IPS-NIHi7 (cell line): ENCODE data around the gene RPL3.
A peak's percentile ranks its signal among the peaks of the same experiment; 100 is the strongest.

Source experiments
- DNase-seq: peaks from one replicate; pipeline ENCODE4 v3.0.0; 2012; ENCODE audit warnings: mixed read lengths; ENCODE audit errors: extremely low spot score

RPL3 gene

DNA sequence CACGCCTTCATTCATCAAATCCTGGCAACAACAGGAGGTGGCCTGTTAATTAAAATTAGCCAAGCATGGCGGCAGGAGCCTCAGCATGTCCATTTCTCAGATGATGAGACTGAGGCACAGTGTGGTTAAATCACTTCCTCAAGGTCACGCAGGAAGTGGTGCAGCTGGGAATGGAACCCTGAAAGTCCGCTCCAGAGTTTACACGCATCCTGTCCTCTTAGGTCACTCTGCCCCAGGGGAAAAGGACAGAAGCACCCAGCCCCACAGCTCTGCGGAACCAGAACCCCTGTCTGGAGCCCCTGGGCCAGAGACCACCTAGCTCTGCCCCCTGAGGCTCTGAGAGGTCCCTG lies 19.6 kb downstream of the RPL3 start:
- DNase-seq: no peak

DNA sequence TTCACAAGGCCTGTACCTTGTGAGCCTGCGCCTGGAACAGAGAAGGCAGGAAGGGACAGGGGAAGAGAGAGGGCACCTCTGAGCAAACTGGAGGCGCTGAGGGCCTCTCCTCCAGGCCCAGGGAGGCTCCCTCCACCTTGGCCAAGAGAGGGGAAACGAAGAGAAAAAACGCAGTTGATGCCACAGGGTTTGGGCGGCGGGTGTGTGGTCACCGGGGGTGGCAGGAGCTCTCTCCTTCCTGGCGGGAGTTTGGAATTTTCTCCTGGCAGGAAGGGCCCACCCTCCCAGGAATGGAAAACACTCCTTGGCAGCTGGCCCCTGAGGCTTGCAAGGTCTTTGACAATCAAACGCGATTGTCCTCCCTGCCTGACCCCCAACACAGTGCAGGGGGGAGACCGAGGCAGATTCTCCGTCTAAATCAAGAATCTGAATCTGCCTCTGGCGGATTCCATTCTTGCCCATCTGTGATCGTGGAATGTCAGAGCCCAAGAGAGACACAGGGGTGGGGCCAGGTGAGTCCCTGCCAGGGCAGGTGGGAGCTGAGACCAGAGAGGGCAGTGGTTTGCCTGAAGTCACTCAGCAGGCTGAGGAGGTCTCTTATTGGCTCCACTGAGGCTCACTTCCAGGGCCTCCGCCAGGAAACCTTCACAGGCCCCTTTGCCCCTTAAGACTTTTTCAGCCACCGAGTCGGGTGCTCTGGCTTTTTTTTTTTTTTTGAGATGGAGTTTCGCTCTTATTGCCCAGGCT lies 21.0 kb downstream of the RPL3 start:
- no peak for DNase-seq

GRCh38 chr22:39297490-39298240 lies 21.8 kb downstream of the RPL3 start:
- no peak for DNase-seq

DNA sequence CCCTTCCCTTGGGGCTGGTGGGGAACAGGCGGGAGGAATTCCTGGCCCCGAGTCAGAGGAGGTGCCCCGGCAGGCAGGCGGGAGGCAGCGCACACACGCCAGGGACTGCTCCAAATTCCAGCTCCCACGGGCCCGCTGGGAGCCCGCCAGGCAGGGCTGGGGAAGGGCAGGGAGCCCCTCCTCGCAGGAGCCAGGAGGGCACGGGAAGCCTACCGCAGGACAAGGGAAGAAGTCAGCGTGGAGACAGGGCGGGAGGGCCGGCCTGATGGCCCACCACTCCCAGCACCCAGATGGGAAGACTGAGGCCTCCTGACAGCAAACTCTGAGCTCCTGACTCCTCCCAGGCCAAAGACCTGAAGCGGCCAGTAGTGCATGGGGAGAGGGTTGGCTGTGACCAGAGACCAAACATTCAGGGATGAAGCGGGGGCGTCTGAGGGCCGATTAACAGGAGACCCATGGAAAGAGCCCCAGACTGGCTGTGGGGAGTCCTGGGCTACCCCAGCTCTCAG lies 22.4 kb downstream of the RPL3 start:
- DNase-seq: no peak

GRCh38 chr22:39296535-39296934 lies 22.9 kb downstream of the RPL3 start:
- DNase-seq: no peak

DNA sequence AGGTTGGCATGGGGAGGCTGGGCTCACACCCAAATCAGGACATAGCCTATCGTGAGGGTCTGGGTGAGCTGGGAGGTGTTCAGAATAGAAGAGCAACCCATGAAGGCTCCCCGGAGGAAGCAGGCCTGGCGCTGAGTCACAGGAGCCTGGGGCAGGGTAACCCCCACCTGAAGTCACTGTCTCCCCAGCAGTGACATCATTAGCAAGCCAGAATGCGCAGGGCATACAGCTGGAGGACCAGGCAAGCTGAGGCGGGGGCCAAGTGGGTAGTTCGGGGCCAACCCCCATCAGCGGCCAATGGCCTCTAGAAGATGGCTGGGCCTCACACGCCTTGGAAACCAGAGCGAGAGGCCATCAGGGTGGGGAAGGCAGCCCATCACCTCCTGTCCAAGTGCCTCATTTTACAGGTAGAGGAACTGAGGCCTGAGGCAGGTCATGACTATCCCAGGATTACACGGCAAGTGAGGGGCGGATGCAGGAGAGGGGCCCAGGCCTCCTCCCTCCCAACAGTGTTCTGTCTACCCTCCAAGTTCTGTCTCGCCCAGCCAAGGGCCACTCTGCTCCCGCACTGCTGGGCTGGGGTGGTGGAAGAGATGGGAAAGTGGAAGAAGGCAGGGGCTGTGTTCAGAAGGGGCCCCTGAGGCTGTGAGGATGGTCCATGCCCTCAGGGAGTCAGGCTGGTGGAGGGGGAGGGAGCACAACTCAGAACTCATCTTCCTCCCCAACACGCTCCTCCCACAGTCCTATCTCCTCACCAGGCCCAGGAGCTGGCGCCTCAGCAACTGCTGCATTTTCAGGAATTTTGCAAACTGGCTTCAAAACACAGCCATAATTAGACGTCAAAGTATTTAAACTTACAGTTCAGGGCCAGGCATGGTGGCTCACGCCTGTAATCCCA lies 24.6 kb downstream of the RPL3 start:
- no peak for DNase-seq

DNA sequence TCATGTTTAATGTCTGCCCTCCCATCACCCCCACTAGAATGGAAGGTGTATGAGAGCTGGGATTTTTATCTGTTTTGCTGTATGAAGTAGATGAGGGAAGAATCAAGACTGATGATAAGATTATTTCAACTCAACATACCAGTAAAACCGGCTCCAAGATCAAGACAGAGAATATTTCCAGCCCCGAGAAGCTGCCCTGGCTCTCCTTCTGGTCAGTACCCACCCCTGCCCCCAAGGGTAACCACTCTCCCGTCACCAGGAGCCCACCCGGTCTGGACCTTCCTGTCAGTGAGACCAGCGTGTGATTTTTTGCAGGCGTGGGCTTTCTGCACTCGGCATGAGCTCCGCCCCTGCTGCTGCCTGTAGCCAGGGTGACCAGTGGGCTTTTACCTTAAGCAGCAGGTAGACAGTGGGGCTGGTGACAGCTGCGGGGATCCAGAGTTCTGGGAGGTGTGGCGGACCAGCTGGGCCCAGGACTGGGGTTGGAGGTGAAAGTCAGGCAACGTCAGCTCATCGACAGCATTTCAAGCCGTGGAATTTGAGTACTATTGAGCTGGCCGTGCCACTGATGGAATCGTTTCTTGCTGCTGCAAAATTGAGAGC lies 25.6 kb downstream of the RPL3 start:
- no peak for DNase-seq

DNA sequence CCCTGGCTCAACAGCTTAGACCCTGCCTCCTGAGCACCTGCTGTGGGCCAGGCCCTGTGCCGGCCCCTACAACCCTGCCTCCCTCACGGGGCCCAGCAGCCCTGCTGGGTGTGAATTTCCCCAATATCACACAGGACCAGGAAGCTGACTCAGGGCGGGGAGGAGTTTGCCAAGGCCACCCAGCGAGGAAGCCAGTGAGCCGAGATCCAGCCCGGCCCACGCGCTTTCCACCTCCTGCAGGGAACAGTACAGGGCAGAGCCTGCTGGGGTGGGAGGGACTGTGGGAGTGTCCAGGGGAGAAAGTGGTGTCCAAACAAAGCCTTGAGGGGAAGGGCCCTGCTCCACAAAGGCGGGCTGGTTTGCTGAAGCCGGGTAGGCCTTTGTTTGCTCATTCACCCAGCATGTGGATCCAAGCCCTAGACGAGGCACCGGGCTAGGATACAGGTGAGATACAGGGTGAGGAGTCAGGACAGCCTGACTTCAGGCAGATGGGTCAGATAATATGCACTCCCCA lies 26.8 kb downstream of the RPL3 start:
- peak; percentile 77 for DNase-seq

- no peak for DNase-seq
Observed at GRCh38 chr22:39292031-39292462, 27.4 kb downstream of the RPL3 start.

DNA sequence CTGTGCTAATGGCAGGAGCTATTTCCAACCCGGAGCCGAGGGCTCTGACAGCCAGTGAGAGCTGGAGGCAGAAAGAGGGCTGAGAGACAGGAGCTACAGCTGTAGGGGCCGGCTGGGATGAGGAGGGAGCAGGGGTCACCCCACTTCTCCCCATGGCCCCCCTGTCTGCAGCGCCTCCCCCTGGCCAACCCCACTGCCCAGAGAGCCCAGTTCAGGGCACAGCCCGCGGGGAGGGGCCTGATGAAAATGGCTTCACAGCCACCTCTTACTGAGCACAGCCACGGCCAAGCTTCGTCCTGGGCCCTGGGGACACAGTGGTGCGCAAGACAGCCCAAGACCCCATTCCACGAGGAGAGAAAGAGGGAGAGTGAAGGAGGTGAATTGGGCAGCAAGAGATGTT lies 27.9 kb downstream of the RPL3 start:
- DNase-seq: no peak

DNA sequence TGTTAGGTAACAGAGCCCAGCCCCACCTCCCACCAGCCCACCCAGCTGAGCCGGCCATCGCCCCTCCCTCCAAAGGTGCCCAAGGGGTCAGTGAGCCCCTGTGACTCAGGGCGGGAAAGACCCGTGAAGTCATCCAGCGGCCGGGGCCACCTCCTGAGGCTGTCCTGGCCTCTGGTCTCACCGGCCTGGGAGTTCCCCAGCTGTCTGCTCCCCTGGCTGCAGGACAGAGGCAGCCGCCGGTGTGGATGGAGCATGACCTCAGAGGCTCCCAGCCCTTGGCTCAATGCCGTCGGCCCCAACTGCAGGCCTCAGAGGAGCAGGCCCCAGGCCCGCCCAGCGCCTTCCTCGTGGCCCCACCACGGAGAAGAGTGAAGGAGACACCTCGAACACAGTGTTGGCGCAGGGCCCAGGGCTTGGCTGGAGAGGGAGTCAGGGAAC lies 28.7 kb downstream of the RPL3 start:
- no peak for DNase-seq

DNA sequence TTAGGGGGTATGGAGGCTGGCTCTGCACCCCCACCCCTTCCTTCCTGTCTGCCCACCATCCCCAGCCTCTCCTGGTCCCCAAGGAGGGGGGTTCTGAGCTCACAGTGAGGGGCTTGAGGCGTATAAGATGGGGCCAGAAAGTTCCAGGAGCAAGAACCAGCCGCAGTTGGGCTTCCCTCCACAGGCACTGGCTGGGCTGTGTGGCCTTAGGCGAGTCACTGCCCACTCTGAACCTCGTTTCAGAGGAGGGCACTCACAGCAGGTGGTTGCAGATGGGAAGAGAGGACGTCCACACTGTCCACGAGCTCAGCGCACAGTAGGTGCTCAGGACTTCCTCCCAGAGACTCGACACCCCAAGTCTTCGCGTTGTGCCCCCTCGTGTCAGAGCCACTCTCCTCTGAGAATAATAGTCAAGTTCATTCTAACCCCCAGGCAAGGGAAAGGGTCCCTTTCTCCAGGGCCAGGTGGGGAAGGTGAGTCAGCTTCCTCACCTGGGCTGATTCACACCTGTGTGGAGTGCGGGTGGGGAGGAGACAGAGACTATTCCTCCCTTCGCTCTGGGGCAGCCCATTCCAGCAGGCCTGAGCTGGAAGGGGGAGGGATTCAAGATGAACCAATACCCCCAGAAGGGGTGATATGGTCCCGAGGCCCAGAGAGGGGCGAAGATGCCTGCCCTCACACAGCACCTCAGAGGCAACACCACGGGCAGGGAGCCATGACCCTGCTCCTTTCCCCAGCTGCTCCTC lies 29.3 kb downstream of the RPL3 start:
- DNase-seq: no peak

DNA sequence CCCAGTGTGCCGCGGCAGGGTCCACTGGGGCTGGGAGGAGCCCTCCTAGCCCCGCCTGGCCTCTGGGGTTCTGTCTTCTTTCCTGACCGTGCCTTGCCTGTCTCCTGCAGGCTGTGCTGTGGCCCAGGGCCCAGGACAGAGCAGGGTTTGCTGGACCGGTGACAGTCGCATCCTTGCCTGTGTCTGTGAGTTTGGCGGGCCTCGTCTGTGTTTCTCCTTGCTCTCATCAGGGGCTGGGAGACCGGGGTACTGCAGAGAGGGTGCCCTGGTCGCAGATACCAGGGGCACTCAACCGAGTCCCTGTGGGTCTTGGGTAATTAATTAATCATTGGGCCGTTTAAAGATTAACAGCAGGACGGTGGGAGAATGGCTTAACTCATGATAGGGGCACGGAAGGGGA lies 29.9 kb downstream of the RPL3 start:
- DNase-seq: no peak

- DNase-seq: no peak
Observed at GRCh38 chr22:39288135-39288898, 31.1 kb downstream of the RPL3 start.

GRCh38 chr22:39287076-39287725 lies 32.2 kb downstream of the RPL3 start:
- no peak for DNase-seq

GRCh38 chr22:39284983-39285382 lies 34.4 kb downstream of the RPL3 start:
- no peak for DNase-seq

DNA sequence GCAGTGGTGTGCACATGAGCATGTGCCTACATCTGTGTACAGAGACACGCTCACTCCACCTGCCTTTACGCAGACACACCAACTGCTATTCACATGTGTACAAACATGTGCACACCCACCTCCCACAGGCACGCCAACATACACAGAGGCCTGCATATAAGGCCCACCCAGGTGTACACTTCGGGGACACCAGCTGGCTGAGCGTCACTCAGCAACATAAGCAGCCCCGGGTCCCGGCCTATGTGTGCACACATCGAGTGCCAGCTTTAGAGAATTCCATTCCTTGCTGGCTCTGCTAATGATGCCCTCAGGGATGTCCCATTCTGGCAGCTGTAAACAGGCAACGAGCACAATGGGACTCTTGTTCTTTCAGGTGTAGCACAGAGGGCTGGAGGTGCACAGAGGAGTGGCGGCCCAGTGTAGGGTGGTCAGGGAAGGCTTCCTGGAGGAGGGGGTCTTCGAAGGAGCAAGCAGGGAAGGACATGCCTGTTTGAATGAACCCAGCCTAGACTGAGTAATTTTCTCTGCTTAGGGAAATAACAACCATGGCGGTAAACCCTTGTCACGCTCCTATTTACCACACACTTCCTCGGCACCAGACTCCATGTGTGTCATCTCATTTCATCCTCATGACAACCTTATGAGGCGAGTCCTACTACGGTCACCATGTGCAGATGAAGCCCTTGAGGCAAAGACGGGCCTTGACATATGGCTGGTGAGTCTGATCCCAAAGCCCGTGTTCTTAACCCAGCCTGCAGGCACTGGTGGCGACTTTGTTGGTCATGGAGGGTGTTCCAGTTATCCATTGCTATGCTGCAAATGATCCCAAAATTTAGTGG lies 35.1 kb downstream of the RPL3 start:
- no peak for DNase-seq

GRCh38 chr22:39283322-39284141 lies 35.9 kb downstream of the RPL3 start:
- no peak for DNase-seq
